HepG2 (cell line): ENCODE measurements around the gene NDUFB8.

ENCODE experiments used
- CCAR2 ChIP-seq: fragments of 200-400 bp; formaldehyde crosslinking; optimal IDR thresholded peaks from 2 replicates; pipeline ENCODE3; 2018; ENCODE audit warnings: low read depth, mild to moderate bottlenecking, low read length, moderate library complexity
- SIN3A ChIP-seq: IDR thresholded peaks from 2 replicates; pipeline ENCODE4 v1.6.1; 2011; ENCODE audit warnings: low read depth, mild to moderate bottlenecking, control low read depth, low read length, borderline replicate concordance
- SMC3 ChIP-seq: IDR thresholded peaks from 2 replicates; pipeline ENCODE4 v1.6.1; 2011; ENCODE audit warnings: low read length, improper control_type of control experiment
- ZNF3 ChIP-seq: IDR thresholded peaks from 2 replicates; pipeline ENCODE4 v1.7.0; 2017; ENCODE audit warnings: inconsistent platforms
- ZNF589 ChIP-seq: sonication (generic); formaldehyde crosslinking; conservative IDR thresholded peaks from 2 replicates; pipeline ENCODE4 v1.8.0; 2022; ENCODE audit warnings: mild to moderate bottlenecking, moderate library complexity, missing genetic modification reagents
- ZNF619 ChIP-seq: sonication (generic); formaldehyde crosslinking; IDR thresholded peaks from 2 replicates; pipeline ENCODE4 v1.4.0; 2020; ENCODE audit warnings: mild to moderate bottlenecking, missing genetic modification reagents
- TF ChIP-seq, protein P1 (sequence below): sonication (generic); formaldehyde crosslinking; conservative IDR thresholded peaks from 2 replicates; pipeline ENCODE4 v1.5.0; 2020; ENCODE audit warnings: missing genetic modification reagents

- no peak for TF ChIP-seq ZNF619 (CRISPR knock-in tag)
- TF ChIP-seq ZNF589 (CRISPR knock-in tag), result no peak
- TF ChIP-seq ZNF3 (CRISPR knock-in tag), result no peak
- no peak for TF ChIP-seq CCAR2
- no peak for TF ChIP-seq SMC3
- TF ChIP-seq SIN3A, result no peak
- TF ChIP-seq, protein P1, sequence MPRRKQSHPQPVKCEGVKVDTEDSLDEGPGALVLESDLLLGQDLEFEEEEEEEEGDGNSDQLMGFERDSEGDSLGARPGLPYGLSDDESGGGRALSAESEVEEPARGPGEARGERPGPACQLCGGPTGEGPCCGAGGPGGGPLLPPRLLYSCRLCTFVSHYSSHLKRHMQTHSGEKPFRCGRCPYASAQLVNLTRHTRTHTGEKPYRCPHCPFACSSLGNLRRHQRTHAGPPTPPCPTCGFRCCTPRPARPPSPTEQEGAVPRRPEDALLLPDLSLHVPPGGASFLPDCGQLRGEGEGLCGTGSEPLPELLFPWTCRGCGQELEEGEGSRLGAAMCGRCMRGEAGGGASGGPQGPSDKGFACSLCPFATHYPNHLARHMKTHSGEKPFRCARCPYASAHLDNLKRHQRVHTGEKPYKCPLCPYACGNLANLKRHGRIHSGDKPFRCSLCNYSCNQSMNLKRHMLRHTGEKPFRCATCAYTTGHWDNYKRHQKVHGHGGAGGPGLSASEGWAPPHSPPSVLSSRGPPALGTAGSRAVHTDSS, result no peak
These were observed 10.2 kb downstream of the NDUFB8 start, which contains the start of gene SEC31B for GRCh38 chr10:100519311-100520051.
